Smooth muscle cell of the brain vasculature (primary cell): ENCODE data around the gene EDAR.

Experiments used
- DNase-seq: peaks from one replicate; pipeline ENCODE4 v3.0.0-alpha.2; 2012; ENCODE audit warnings: low read depth, low spot score

Gene EDAR

GRCh38 chr2:108940156-108940555, 48.9 kb downstream of the EDAR start:
- no peak for DNase-seq

- no peak for DNase-seq
Measured at GRCh38 chr2:108938077-108938710, 50.8 kb downstream of the EDAR start.

GRCh38 chr2:108937367-108938017, 51.5 kb downstream of the EDAR start:
- DNase-seq = no peak

GRCh38 chr2:108936866-108937265, 52.2 kb downstream of the EDAR start:
- DNase-seq = no peak

GRCh38 chr2:108936076-108936864, 52.8 kb downstream of the EDAR start:
- no peak for DNase-seq

- DNase-seq = no peak
Measured at GRCh38 chr2:108935271-108935741, 53.7 kb downstream of the EDAR start.

- no peak for DNase-seq
Measured at GRCh38 chr2:108934583-108935245, 54.3 kb downstream of the EDAR start.

- no peak for DNase-seq
Measured at GRCh38 chr2:108934151-108934550, 54.9 kb downstream of the EDAR start.

GRCh38 chr2:108933691-108934117, 55.3 kb downstream of the EDAR start:
- DNase-seq = no peak

- DNase-seq = no peak
Measured at GRCh38 chr2:108932736-108933332, 56.2 kb downstream of the EDAR start.

- DNase-seq = no peak
Measured at GRCh38 chr2:108931372-108931771, 57.6 kb downstream of the EDAR start.

GRCh38 chr2:108929807-108930425, 59.1 kb downstream of the EDAR start:
- DNase-seq = no peak

- DNase-seq = no peak
Measured at GRCh38 chr2:108928660-108929377, 60.2 kb downstream of the EDAR start.

GRCh38 chr2:108927936-108928659, 60.9 kb downstream of the EDAR start:
- peak; percentile 35 for DNase-seq

GRCh38 chr2:108927405-108927804, 61.6 kb downstream of the EDAR start:
- no peak for DNase-seq

- DNase-seq = no peak
Measured at GRCh38 chr2:108926561-108927380, 62.2 kb downstream of the EDAR start.

- no peak for DNase-seq
Measured at GRCh38 chr2:108925735-108926134, 63.3 kb downstream of the EDAR start.

GRCh38 chr2:108925286-108925685, 63.7 kb downstream of the EDAR start:
- DNase-seq = no peak
